Sigmoid colon (tissue), 4 donors: ENCODE results near the gene NVL.

Source experiments
- CTCF ChIP-seq, 4 experiments: fragments of 450-650 bp in 3 of 4; fragments of 200-600 bp in 1 of 4; IDR thresholded peaks; one replicate each; pipeline ENCODE4 v1.5.1; 2016 to 2019; ENCODE audit warnings: antibody characterized with exemption in 4 of 4, mild to moderate bottlenecking in 3 of 4, moderate library complexity in 2 of 4
- EP300 ChIP-seq, 4 donors: sonication (generic); formaldehyde crosslinking; IDR thresholded peaks; one replicate each; pipeline ENCODE4 v1.6.1; 2017; ENCODE audit warnings: antibody characterized with exemption in 4 of 4
- POLR2A ChIP-seq, 2 donors: fragments of 450-650 bp; IDR thresholded peaks; one replicate each; pipeline ENCODE4 v1.6.1; 2016; ENCODE audit warnings: antibody characterized with exemption in 2 of 2, mild to moderate bottlenecking in 2 of 2, moderate library complexity in 2 of 2
- POLR2AphosphoS5 ChIP-seq, 4 donors: sonication (generic); formaldehyde crosslinking; IDR thresholded peaks; one replicate each; pipeline ENCODE4 v1.6.1; 2017; ENCODE audit warnings: antibody characterized with exemption in 4 of 4

- no peak for TF ChIP-seq POLR2A (IDR thresholded peaks at IDR 0.05)
- no peak for TF ChIP-seq CTCF (IDR thresholded peaks at IDR 0.05)
- TF ChIP-seq POLR2AphosphoS5 (IDR thresholded peaks at IDR 0.05), result no peak
- TF ChIP-seq EP300 (IDR thresholded peaks at IDR 0.05), result no peak
Observed at GRCh38 chr1:224294775-224295174, 35.2 kb downstream of the NVL start.
